ENCODE data around the gene ABR.
A peak's percentile ranks its signal among the peaks of the same experiment; 100 is the strongest.
"Not testable (repeated sequence)": the region's sequence is repeated elsewhere in the genome, so short reads cannot be mapped to it uniquely, and the experiment has no call there.

ABR gene

GRCh38 chr17:1001640-1002411 is 178.0 kb downstream of the ABR start:
- peaks cover 8% of the 10 kb centered on the region for H3K36me3 ChIP-seq (ENCODE audit: insufficient read depth, low read length)
- no peaks in the 10 kb centered on the region for H3K9me3 ChIP-seq (ENCODE audit: control insufficient read depth, insufficient read depth, low read length)
- no peaks in the 10 kb centered on the region; the same call in 1 of the 2 replicates for H3K4me1 ChIP-seq (ENCODE audit: insufficient read depth, low read length)
- no peak overlapping the region for H3K9ac ChIP-seq (ENCODE audit: low read depth, low read length)

DNA sequence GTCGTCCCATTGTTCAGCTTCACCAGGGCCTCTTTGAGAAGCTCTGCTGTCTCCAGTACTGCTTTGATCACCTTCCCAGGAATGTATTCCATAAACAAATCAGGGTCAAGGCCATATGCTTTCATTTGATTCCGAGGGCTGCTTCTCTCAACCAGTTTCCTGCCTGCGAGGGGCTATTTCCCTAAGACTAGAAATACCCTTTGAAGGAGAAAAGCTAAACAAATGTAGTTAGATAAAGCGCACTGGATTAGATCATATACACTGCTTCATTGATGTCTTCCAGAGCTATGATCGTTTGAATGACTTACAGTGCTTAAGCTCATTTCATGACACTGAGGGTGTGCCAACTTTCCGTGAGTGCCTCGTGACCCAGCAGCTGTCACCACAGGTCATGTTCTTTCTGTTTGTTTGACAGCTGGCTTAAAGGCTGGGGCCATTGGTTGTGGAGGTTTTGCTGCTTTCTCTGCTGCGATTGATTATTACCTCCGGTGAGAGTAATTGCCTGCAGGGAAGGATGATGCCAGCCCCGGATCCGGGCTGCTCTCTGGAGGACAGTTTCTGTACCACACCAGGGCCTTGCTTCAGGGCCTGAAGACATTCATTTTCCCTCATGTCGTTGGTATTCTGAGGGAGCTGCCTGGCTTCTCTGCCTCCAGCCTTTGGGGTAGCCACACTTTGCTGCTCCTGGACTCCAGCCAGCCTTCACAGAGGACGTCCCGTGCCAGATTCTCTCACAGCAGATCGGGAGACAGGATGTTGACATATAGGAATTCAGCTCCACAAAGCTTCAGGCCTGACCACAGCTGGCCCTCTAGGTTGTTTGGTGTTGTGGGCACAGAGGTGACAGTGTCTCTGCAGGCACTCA is 179.0 kb downstream of the ABR start:
- Histone ChIP-seq H3K36me3 (ENCODE audit: insufficient read depth, low read length) (peaks cover 8% of the 10 kb centered on the region), H3K4me1 (ENCODE audit: insufficient read depth, low read length) (no peaks in the 10 kb centered on the region; the same call in 1 of the 2 replicates), H3K9ac (ENCODE audit: low read depth, low read length) (no peak overlapping the region), H3K9me3 (ENCODE audit: control insufficient read depth, insufficient read depth, low read length) (no peaks in the 10 kb centered on the region)

- Histone ChIP-seq H3K4me1 (ENCODE audit: insufficient read depth, low read length) (no peaks in the 10 kb centered on the region; the same call in 1 of the 2 replicates), H3K36me3 (ENCODE audit: insufficient read depth, low read length) (peaks cover 8% of the 10 kb centered on the region), H3K9ac (ENCODE audit: low read depth, low read length) (no peak overlapping the region), H3K9me3 (ENCODE audit: control insufficient read depth, insufficient read depth, low read length) (no peaks in the 10 kb centered on the region)
Observed at GRCh38 chr17:998111-998510, 181.7 kb downstream of the ABR start.

DNA sequence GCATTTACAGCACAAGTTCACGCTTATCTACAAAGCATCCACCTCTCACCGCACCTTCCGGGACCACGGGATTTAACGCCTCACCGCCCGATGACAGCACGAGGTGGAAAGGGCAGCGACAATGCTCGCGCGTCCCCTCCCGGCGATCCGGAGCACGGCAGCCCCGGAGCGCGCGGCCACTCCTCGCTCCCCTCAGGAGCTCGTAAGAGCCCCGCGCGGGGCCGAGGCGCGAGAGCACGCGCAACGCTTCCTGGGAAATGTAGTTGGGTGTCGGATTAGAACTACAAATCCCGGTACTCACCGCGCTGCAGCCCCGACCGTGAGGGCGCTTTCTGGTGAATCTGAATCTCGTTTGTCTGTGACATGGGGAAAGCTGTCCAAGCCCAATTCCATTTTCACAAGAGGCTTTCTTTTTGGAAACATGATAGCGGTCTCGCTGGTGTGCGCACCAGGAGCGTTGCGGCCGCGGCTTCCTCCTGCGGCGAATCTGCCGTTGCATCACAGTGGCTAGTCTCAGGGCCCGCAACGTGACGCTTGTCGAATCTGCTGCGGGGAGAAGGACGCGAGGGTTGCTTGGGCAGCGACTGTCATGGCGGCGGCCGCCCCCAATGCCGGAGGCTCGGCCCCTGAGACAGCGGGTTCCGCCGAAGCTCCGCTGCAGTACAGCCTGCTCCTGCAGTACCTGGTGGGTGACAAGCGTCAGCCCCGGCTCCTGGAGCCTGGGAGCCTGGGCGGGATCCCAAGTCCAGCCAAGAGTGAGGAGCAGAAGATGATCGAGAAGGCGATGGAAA is 183.0 kb downstream of the ABR start, which contains the start of gene TIMM22:
Gene TIMM22, plus strand, starts transcription at position 576 of the 791 bp plus-strand sequence. Its CDS starts 14 bp downstream, at position 590.
- H3K9ac ChIP-seq (ENCODE audit: low read depth, low read length), result peak within 1 kb of the TSS; percentile 91
- H3K4me1 ChIP-seq (ENCODE audit: insufficient read depth, low read length), result no peaks in the 10 kb centered on the region; the same call in 1 of the 2 replicates
- no peaks in the 10 kb centered on the region for H3K9me3 ChIP-seq (ENCODE audit: control insufficient read depth, insufficient read depth, low read length)
- H3K36me3 ChIP-seq (ENCODE audit: insufficient read depth, low read length), result peaks cover 8% of the 10 kb centered on the region

GRCh38 chr17:995324-995723 is 184.5 kb downstream of the ABR start:
- H3K36me3 ChIP-seq (ENCODE audit: insufficient read depth, low read length); H3K4me1 ChIP-seq (ENCODE audit: insufficient read depth, low read length); H3K9me3 ChIP-seq (ENCODE audit: control insufficient read depth, insufficient read depth, low read length); H3K9ac ChIP-seq (ENCODE audit: low read depth, low read length): not testable (repeated sequence)

- Histone ChIP-seq H3K36me3 (ENCODE audit: insufficient read depth, low read length) (no peaks in the 10 kb centered on the region), H3K4me1 (ENCODE audit: insufficient read depth, low read length) (no peaks in the 10 kb centered on the region; the same call in 1 of the 2 replicates), H3K9ac (ENCODE audit: low read depth, low read length) (no peak overlapping the region), H3K9me3 (ENCODE audit: control insufficient read depth, insufficient read depth, low read length) (no peaks in the 10 kb centered on the region)
Observed at GRCh38 chr17:992933-993332, 186.8 kb downstream of the ABR start.

GRCh38 chr17:988561-988960 is 191.2 kb downstream of the ABR start:
- Histone ChIP-seq H3K36me3 (ENCODE audit: insufficient read depth, low read length) (no peaks in the 10 kb centered on the region), H3K9ac (ENCODE audit: low read depth, low read length) (no peak overlapping the region), H3K9me3 (ENCODE audit: control insufficient read depth, insufficient read depth, low read length) (no peaks in the 10 kb centered on the region), H3K4me1 (ENCODE audit: insufficient read depth, low read length) (no peaks in the 10 kb centered on the region)

DNA sequence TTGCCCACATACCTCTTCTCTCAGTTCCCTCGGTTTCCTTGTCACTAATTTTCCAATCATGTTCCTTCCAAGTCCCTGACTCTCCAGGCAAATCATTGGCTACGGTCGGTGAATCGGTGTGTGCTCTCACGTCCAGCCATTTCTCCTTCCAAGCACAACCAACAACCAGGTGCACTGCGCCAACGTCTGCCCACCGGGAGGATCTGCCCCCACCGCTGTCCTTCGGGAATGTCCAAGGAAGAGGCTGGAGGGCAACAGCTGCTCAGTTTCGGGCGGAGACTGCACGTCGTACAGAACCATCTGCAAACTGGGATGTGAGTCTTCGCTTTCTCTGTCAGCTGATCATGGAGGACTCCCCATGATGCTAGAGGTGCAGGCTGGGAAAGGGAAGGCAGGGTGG is 191.8 kb downstream of the ABR start:
- H3K36me3 ChIP-seq (ENCODE audit: insufficient read depth, low read length), result no peaks in the 10 kb centered on the region
- H3K9ac ChIP-seq (ENCODE audit: low read depth, low read length), result no peak overlapping the region
- H3K4me1 ChIP-seq (ENCODE audit: insufficient read depth, low read length), result no peaks in the 10 kb centered on the region
- no peaks in the 10 kb centered on the region for H3K9me3 ChIP-seq (ENCODE audit: control insufficient read depth, insufficient read depth, low read length)

DNA sequence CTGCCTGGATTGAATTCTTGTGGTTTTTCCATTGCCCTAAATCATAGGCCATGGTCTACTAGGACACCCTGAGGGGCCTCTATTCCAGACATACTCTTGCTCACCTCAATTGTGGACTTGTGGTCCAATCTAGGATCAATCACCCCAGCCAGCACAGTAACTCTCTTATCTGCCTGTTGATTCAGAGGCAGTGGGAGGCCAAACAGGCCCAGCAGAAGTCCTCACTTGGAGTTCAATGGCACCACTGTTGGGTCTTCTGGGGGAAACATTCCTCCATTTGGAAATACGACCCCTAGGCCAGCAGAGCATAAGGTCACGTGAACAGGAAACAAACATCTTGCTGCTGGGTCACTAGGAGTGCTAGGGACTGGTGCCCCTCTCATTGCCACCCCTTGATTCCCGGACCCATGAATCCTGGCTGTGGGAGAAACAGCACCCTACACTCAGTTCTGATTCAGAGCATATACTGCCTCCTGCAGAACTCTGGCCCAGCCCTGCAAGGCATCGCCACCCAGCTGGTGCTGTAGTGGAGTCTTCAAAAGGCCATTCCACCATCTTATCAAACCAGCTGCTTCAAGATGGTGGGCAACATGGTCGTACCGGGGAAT is 193.4 kb downstream of the ABR start:
- Histone ChIP-seq H3K9me3 (ENCODE audit: control insufficient read depth, insufficient read depth, low read length) (no peaks in the 10 kb centered on the region), H3K4me1 (ENCODE audit: insufficient read depth, low read length) (no peaks in the 10 kb centered on the region), H3K36me3 (ENCODE audit: insufficient read depth, low read length) (no peaks in the 10 kb centered on the region), H3K9ac (ENCODE audit: low read depth, low read length) (no peak overlapping the region)

GRCh38 chr17:983921-984320 is 195.9 kb downstream of the ABR start:
- no peak overlapping the region for H3K9ac ChIP-seq (ENCODE audit: low read depth, low read length)
- H3K36me3 ChIP-seq (ENCODE audit: insufficient read depth, low read length), result no peaks in the 10 kb centered on the region
- H3K9me3 ChIP-seq (ENCODE audit: control insufficient read depth, insufficient read depth, low read length), result no peaks in the 10 kb centered on the region
- H3K4me1 ChIP-seq (ENCODE audit: insufficient read depth, low read length), result no peaks in the 10 kb centered on the region

GRCh38 chr17:981292-981658 is 198.5 kb downstream of the ABR start:
- no peak overlapping the region for H3K9ac ChIP-seq (ENCODE audit: low read depth, low read length)
- no peaks in the 10 kb centered on the region for H3K9me3 ChIP-seq (ENCODE audit: control insufficient read depth, insufficient read depth, low read length)
- no peaks in the 10 kb centered on the region for H3K36me3 ChIP-seq (ENCODE audit: insufficient read depth, low read length)
- peaks cover 10% of the 10 kb centered on the region for H3K4me1 ChIP-seq (ENCODE audit: insufficient read depth, low read length)

GRCh38 chr17:980406-981291 is 199.1 kb downstream of the ABR start:
- no peaks in the 10 kb centered on the region for H3K36me3 ChIP-seq (ENCODE audit: insufficient read depth, low read length)
- peak overlapping the region; percentile 77; the same call in 1 of the 2 replicates for H3K9ac ChIP-seq (ENCODE audit: low read depth, low read length)
- no peaks in the 10 kb centered on the region for H3K9me3 ChIP-seq (ENCODE audit: control insufficient read depth, insufficient read depth, low read length)
- peaks cover 16% of the 10 kb centered on the region for H3K4me1 ChIP-seq (ENCODE audit: insufficient read depth, low read length)

All from ES-I3 (cell line).